WERI-Rb-1 (cell line): Measurements from ENCODE around the gene MIOS.

Experiments used
- DNase-seq: peaks from one replicate; pipeline ENCODE4 v3.0.0-alpha.2; 2020
- H3K27ac ChIP-seq: fragments of 250-450 bp; sonication (Bioruptor Pico); 2 replicates; pipeline ENCODE4 v1.5.1; 2020; ENCODE audit warnings: mild to moderate bottlenecking, moderate library complexity
- H3K27me3 ChIP-seq: fragments of 250-450 bp; sonication (Bioruptor Pico); 2 replicates; pipeline ENCODE4 v1.5.1; 2021; ENCODE audit warnings: mild to moderate bottlenecking, low read depth, moderate library complexity; ENCODE audit not compliant: insufficient read depth, severe bottlenecking
- H3K36me3 ChIP-seq: fragments of 250-450 bp; sonication (Bioruptor Pico); 2 replicates; pipeline ENCODE4 v1.5.1; 2020; ENCODE audit warnings: mild to moderate bottlenecking, moderate library complexity
- H3K4me3 ChIP-seq: 2 replicates; pipeline ENCODE4 v1.5.1; 2011; ENCODE audit warnings: low read depth, mild to moderate bottlenecking, control low read depth, low read length
- H3K9me3 ChIP-seq: fragments of 250-450 bp; sonication (Bioruptor Pico); 2 replicates; pipeline ENCODE4 v1.5.1; 2021; ENCODE audit warnings: mild to moderate bottlenecking, moderate library complexity; ENCODE audit not compliant: severe bottlenecking
- TF ChIP-seq, protein P1 (sequence below): IDR thresholded peaks from 2 replicates; pipeline ENCODE4 v1.5.1; 2011; ENCODE audit warnings: low read depth, mild to moderate bottlenecking, control low read depth, inconsistent platforms, low read length

MIOS gene

GRCh38 chr7:7585241-7585928 lies 18.7 kb downstream of the MIOS start:
- Histone ChIP-seq H3K27me3 (no peaks in the 10 kb centered on the region), H3K4me3 (no peak overlapping the region), H3K27ac (no peak overlapping the region), H3K36me3 (peaks cover 34% of the 10 kb centered on the region), H3K9me3 (no peaks in the 10 kb centered on the region)
- TF ChIP-seq, protein P1, sequence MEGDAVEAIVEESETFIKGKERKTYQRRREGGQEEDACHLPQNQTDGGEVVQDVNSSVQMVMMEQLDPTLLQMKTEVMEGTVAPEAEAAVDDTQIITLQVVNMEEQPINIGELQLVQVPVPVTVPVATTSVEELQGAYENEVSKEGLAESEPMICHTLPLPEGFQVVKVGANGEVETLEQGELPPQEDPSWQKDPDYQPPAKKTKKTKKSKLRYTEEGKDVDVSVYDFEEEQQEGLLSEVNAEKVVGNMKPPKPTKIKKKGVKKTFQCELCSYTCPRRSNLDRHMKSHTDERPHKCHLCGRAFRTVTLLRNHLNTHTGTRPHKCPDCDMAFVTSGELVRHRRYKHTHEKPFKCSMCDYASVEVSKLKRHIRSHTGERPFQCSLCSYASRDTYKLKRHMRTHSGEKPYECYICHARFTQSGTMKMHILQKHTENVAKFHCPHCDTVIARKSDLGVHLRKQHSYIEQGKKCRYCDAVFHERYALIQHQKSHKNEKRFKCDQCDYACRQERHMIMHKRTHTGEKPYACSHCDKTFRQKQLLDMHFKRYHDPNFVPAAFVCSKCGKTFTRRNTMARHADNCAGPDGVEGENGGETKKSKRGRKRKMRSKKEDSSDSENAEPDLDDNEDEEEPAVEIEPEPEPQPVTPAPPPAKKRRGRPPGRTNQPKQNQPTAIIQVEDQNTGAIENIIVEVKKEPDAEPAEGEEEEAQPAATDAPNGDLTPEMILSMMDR = no peak
- DNase-seq = no peak

- TF ChIP-seq, protein P1 = no peak
- H3K4me3 ChIP-seq = no peak overlapping the region
- no peaks in the 10 kb centered on the region for H3K27me3 ChIP-seq
- no peak for DNase-seq
- H3K9me3 ChIP-seq = peaks cover 14% of the 10 kb centered on the region
- no peak overlapping the region for H3K27ac ChIP-seq
- H3K36me3 ChIP-seq = peaks cover 63% of the 10 kb centered on the region
These were observed 28.8 kb downstream of the MIOS start for GRCh38 chr7:7595451-7595850.

DNA sequence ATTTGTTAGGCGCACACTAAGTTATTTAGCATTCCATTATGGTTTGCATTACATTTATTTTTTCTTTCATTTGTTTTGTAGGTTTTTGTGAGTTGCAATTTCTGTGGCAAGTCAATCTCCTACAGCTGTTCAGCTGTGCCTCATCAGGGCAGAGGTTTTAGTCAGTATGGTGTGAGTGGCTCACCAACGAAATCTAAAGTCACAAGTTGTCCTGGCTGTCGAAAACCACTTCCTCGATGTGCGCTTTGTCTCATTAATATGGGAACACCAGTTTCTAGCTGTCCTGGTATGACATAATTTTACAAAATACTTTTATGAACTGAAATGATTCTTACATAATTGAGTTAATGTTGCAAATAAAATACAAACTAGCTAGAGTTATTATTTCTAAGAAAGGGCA lies 29.5 kb downstream of the MIOS start:
- Histone ChIP-seq H3K27me3 (no peaks in the 10 kb centered on the region), H3K27ac (no peak overlapping the region), H3K4me3 (no peak overlapping the region), H3K9me3 (peaks cover 16% of the 10 kb centered on the region), H3K36me3 (peaks cover 62% of the 10 kb centered on the region)
- DNase-seq = no peak
- TF ChIP-seq, protein P1 = no peak

DNA sequence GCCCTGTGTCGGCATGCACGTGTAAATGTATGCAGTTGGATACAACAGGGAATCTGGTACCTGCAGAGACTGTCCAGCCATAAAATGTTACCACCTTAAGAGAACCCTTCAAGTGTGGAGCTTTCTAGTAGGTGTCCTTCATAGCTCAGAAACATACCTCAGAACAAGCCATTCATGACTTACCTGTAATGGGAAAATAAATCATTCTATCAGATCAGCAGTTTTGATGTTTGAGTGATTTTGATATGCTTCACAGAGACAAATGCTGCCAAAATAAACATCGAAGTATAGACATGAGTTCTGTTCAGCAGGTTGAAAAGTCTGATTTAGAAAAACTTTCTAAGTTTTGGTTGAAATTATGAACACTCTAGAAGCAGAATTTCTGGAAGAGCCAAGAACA lies 40.3 kb downstream of the MIOS start:
- TF ChIP-seq, protein P1 = no peak
- Histone ChIP-seq H3K27me3 (no peaks in the 10 kb centered on the region), H3K9me3 (no peaks in the 10 kb centered on the region), H3K36me3 (peaks cover 20% of the 10 kb centered on the region), H3K4me3 (no peak overlapping the region), H3K27ac (no peak overlapping the region)
- no peak for DNase-seq

DNA sequence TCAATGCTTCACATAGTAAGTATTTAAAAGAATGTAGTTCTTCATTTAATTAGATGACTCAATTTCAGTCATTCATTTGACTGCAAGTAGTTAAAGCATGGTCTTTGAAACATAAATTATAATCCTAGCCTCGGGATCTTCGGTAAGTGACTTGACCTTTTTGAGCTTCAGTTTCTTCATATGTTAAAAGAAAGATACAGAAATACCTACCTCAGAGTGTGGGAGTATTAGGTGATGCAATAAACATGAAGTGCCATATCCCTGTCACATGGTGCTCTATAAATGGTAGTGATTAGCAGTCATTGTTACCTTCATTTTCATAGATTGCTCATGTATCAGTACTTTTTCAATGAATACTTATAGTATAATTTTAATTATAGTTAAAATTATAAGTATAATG lies 42.6 kb downstream of the MIOS start:
- TF ChIP-seq, protein P1 = no peak
- Histone ChIP-seq H3K4me3 (no peak overlapping the region), H3K9me3 (no peaks in the 10 kb centered on the region), H3K27ac (no peak overlapping the region), H3K27me3 (no peaks in the 10 kb centered on the region), H3K36me3 (peaks cover 20% of the 10 kb centered on the region)
- no peak for DNase-seq

DNA sequence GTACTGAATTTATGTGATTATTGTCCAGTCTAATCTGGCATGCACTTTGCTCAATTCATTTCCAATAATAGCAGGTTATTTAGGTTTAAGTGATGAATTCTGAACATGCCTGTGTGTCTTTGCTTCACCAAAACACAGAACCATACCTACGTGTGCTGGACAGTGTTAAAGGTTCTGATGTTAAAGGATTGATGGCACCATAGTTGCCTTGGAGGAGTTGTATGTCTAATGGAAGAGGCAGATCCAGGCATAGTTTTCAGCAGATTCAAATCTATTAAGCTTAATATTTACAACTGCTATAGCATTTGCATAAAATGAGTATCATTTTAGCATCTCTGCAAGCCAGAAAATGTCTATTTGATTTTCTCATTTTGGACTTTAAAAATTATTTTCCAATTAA lies 45.8 kb downstream of the MIOS start:
- Histone ChIP-seq H3K36me3 (peaks cover 10% of the 10 kb centered on the region), H3K27ac (no peak overlapping the region), H3K4me3 (no peak overlapping the region), H3K27me3 (no peaks in the 10 kb centered on the region), H3K9me3 (no peaks in the 10 kb centered on the region)
- TF ChIP-seq, protein P1 = no peak
- DNase-seq = no peak
